CD4-positive, alpha-beta T cell (primary cell): ENCODE results near the gene ZFYVE27. TPM values are rescaled to one million over a fixed set of nuclear protein-coding genes. Genes with fewer than 3 reads are reported as not detected.
A peak's percentile ranks its signal among the peaks of the same experiment; 100 is the strongest.

Experiments
- ATAC-seq: fragments of 200-7000 bp; cut with Tn5 transposase; one replicate; pipeline ENCODE4 v1.10.0; 2022; ENCODE audit warnings: mild to moderate bottlenecking; ENCODE audit not compliant: poor library complexity
- CTCF ChIA-PET: fragments of 350-600 bp; sonication (Branson Sonifier 250); formaldehyde crosslinking; loops from one replicate; lab custom pipeline; 2021; ENCODE audit warnings: antibody characterized with exemption, inconsistent platforms; lab: Charles Lee
- POLR2A ChIA-PET: fragments of 350-600 bp; sonication (Branson Sonifier 250); formaldehyde crosslinking; loops from one replicate; lab custom pipeline; 2021; ENCODE audit warnings: antibody characterized with exemption, inconsistent platforms; lab: Charles Lee
- DNase-seq, 14 experiments: peaks; one replicate each; pipeline ENCODE4 v3.0.0-alpha.2; 2013 to 2020; ENCODE audit warnings: mixed read lengths in 2 of 14
- H3K27ac ChIP-seq, 2 donors: one replicate each; pipeline versions ENCODE4 v1.5.1 to v1.7.0; 2013; ENCODE audit warnings: low read length in 2 of 2, low read depth in 1 of 2, mild to moderate bottlenecking in 1 of 2
- H3K27me3 ChIP-seq, 2 experiments: 1 replicate in 1 of 2; 2 replicates in 1 of 2; pipeline versions ENCODE4 v1.6.1 to v1.7.0; 2013; ENCODE audit warnings: low read length in 2 of 2, control low read depth in 1 of 2, mild to moderate bottlenecking in 1 of 2, moderate library complexity in 1 of 2; ENCODE audit not compliant: insufficient read depth in 2 of 2, control insufficient read depth in 1 of 2
- H3K36me3 ChIP-seq: one replicate; pipeline ENCODE4 v1.6.1; 2013; ENCODE audit warnings: low read length, control low read depth; ENCODE audit not compliant: insufficient read depth
- H3K4me1 ChIP-seq: one replicate; pipeline ENCODE4 v1.6.1; 2013; ENCODE audit warnings: low read length, control low read depth; ENCODE audit not compliant: insufficient read depth
- H3K4me3 ChIP-seq: one replicate; pipeline ENCODE4 v1.5.1; 2013; ENCODE audit warnings: mild to moderate bottlenecking, low read length, moderate library complexity
- H3K9me3 ChIP-seq, 2 experiments: 1 replicate in 1 of 2; 2 replicates in 1 of 2; pipeline versions ENCODE4 v1.6.1 to v1.7.0; 2013; ENCODE audit warnings: low read length in 2 of 2, mild to moderate bottlenecking in 2 of 2, control low read depth in 1 of 2, moderate library complexity in 1 of 2; ENCODE audit not compliant: control insufficient read depth in 1 of 2, insufficient read depth in 1 of 2
- H3K27ac Mint-ChIP-seq: one replicate; pipeline ENCODE4 v1.8.0; 2020; ENCODE audit warnings: mixed read lengths
- H3K27me3 Mint-ChIP-seq: one replicate; pipeline ENCODE4 v1.8.0; 2021; ENCODE audit warnings: mixed read lengths
- H3K36me3 Mint-ChIP-seq: one replicate; pipeline ENCODE4 v1.8.0; 2021; ENCODE audit warnings: low read depth, mixed read lengths
- H3K4me1 Mint-ChIP-seq: one replicate; pipeline ENCODE4 v1.8.0; 2021; ENCODE audit warnings: low read depth, mixed read lengths
- H3K4me3 Mint-ChIP-seq: one replicate; pipeline ENCODE4 v1.8.0; 2020; ENCODE audit warnings: mild to moderate bottlenecking, mixed read lengths
- H3K9me3 Mint-ChIP-seq: one replicate; pipeline ENCODE4 v1.8.0; 2020; ENCODE audit warnings: mixed read lengths
- intact Hi-C, 2 experiments: fragments of 100-400 bp; cut with DNase I in 1 of 2; cut with micrococcal nuclease in 1 of 2; formaldehyde crosslinking; loops; one replicate each; pipeline versions ENCODE4 v1.15.1 to v1.9.0; 2023 to 2025; cut with DNase I, micrococcal nuclease
- total RNA-seq, 174 experiments: library from RNA in 2 of 174; stranded (reverse) in 2 of 174; gene quantifications; one replicate each; pipeline ENCODE4 v1.2.3 and lab custom pipeline; 2021 to 2026
- TF ChIP-seq, protein P1 (sequence below): fragments of 200-600 bp; IDR thresholded peaks from one replicate; pipeline ENCODE4 v1.8.0; 2022; ENCODE audit warnings: antibody characterized with exemption, mild to moderate bottlenecking

ZFYVE27 gene
- total RNA-seq, 2 experiments from 2014 or later = 58.4 to 60.6 TPM

DNA sequence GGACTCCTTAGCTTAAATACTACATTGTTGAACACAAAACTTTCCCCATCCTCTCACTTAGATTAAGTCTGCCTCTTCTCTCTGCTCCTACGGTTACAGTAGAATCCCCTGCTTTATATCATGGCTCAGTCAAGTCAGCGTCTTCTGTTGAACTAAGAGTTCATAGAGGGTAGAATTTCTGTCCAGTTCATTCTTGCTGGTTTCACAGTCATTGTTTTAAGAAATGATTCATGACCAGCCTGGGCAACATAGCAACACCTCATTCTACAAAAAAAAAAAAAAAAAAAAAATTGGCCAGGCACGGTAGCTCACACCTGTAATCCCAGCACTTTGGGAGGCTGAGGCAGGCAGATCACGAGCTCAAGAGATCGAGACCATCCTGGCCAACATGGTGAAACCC is 3.7 kb upstream of the ZFYVE27 start:
- H3K4me1 ChIP-seq = peaks cover 19% of the 10 kb centered on the region
- Mint-ChIP-seq H3K27me3 (peaks cover 6% of the 10 kb centered on the region), H3K9me3 (no peaks in the 10 kb centered on the region), H3K4me3 (no peak overlapping the region), H3K36me3 (peaks cover 20% of the 10 kb centered on the region), H3K27ac (no peak overlapping the region), H3K4me1 (peaks cover 27% of the 10 kb centered on the region)
- no peak for ATAC-seq
- DNase-seq = no peak
- H3K27ac ChIP-seq = no peak overlapping the region
- no peaks in the 10 kb centered on the region for H3K36me3 ChIP-seq
- no peaks in the 10 kb centered on the region for H3K9me3 ChIP-seq
- ChIA-PET POLR2A (interaction anchor here (2.2 kb wide), 1 partner anchor 47 kb away, joined by 9 read pairs; the partner anchor contains the start of gene AVPI1), CTCF (interaction anchor here (0.8 to 4.4 kb wide), 3 partner anchors 8 to 57 kb away, joined by 3 to 15 read pairs (median 5); no protein-coding TSS in a partner anchor)
- no peak overlapping the region for H3K4me3 ChIP-seq
- TF ChIP-seq, protein P1, sequence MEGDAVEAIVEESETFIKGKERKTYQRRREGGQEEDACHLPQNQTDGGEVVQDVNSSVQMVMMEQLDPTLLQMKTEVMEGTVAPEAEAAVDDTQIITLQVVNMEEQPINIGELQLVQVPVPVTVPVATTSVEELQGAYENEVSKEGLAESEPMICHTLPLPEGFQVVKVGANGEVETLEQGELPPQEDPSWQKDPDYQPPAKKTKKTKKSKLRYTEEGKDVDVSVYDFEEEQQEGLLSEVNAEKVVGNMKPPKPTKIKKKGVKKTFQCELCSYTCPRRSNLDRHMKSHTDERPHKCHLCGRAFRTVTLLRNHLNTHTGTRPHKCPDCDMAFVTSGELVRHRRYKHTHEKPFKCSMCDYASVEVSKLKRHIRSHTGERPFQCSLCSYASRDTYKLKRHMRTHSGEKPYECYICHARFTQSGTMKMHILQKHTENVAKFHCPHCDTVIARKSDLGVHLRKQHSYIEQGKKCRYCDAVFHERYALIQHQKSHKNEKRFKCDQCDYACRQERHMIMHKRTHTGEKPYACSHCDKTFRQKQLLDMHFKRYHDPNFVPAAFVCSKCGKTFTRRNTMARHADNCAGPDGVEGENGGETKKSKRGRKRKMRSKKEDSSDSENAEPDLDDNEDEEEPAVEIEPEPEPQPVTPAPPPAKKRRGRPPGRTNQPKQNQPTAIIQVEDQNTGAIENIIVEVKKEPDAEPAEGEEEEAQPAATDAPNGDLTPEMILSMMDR = no peak
- intact Hi-C loops = loop anchor here in 1 of 2 experiments (5.0 kb wide), 1 partner anchor 326 kb away; no protein-coding TSS in a partner anchor
- H3K27me3 ChIP-seq = no peaks in the 10 kb centered on the region

- DNase-seq (no peak), ATAC-seq (no peak)
- no peak overlapping the region for H3K27ac Mint-ChIP-seq
- H3K36me3 Mint-ChIP-seq = peaks cover 21% of the 10 kb centered on the region
- H3K27ac ChIP-seq = no peak overlapping the region
- intact Hi-C loops = loop anchor here in 1 of 2 experiments (5.0 kb wide), 1 partner anchor 327 kb away; no protein-coding TSS in a partner anchor
- ChIA-PET POLR2A (interaction anchor here (2.2 kb wide), 1 partner anchor 47 kb away, joined by 9 read pairs; the partner anchor contains the start of gene AVPI1), CTCF (interaction anchor here (0.9 to 4.4 kb wide), 3 partner anchors 9 to 58 kb away, joined by 5 to 18 read pairs (median 15); no protein-coding TSS in a partner anchor)
- no peaks in the 10 kb centered on the region for H3K9me3 ChIP-seq
- H3K27me3 Mint-ChIP-seq = peaks cover 4% of the 10 kb centered on the region
- peaks cover 27% of the 10 kb centered on the region for H3K4me1 ChIP-seq
- peak overlapping the region; percentile 31 for H3K4me3 Mint-ChIP-seq
- H3K4me3 ChIP-seq = no peak overlapping the region
- TF ChIP-seq, protein P1 = no peak
- no peaks in the 10 kb centered on the region for H3K27me3 ChIP-seq
- H3K36me3 ChIP-seq = peaks cover 4% of the 10 kb centered on the region
- no peaks in the 10 kb centered on the region for H3K9me3 Mint-ChIP-seq
- H3K4me1 Mint-ChIP-seq = peaks cover 31% of the 10 kb centered on the region
These were observed 2.9 kb upstream of the ZFYVE27 start for GRCh38 chr10:97734021-97734420.

DNA sequence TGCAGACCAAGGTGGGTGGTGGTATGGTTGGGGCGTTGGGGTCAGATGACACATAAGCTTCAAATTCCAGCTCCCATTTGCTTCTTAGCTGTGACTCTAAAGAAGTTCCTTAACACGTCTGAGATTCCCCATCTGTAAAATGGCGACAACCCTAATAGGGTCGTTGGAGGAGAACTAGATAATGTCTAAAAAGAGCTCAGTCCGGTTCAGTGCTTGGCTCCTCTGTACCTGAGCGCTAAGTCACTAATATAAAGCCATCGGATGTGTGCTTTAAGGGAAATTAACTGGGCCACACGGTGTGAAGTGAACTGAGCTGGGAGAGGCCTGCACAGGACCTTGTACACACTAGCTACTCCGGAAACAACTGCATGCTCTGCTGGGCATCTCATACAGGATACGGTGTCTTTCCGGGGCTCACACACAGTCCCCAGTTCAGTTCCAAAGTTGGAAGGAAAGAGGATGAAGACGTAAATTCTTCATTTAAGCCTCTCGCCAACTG is 476 bp upstream of the ZFYVE27 start:
- H3K4me1 ChIP-seq = peaks cover 37% of the 10 kb centered on the region
- H3K27me3 Mint-ChIP-seq = no peaks in the 10 kb centered on the region
- peak overlapping the region; percentile 80 for H3K4me3 ChIP-seq
- H3K36me3 ChIP-seq = peaks cover 18% of the 10 kb centered on the region
- intact Hi-C loops = loop anchor here in 1 of 2 experiments (2.0 to 5.0 kb wide), 4 partner anchors 116 to 398 kb away; partner anchors contain the start of genes MMS19, R3HCC1L, RRP12 and UBTD1
- TF ChIP-seq, protein P1 = no peak
- ChIA-PET POLR2A (interaction anchor here (0.5 to 2.3 kb wide), 20 partner anchors 9 to 398 kb away, joined by 3 to 65 read pairs (median 4); partner anchors contain the start of genes AVPI1, GOLGA7B, MARVELD1 and PI4K2A), CTCF (interaction anchor here (0.8 to 3.5 kb wide), 5 partner anchors 22 to 60 kb away, joined by 3 to 18 read pairs (median 13); partner anchors contain the start of genes AVPI1 and MARVELD1)
- H3K27ac ChIP-seq = peak overlapping the region; percentile 85 to 92
- no peak for DNase-seq
- H3K36me3 Mint-ChIP-seq = peaks cover 44% of the 10 kb centered on the region
- H3K9me3 Mint-ChIP-seq = no peaks in the 10 kb centered on the region
- peaks cover 54% of the 10 kb centered on the region for H3K4me1 Mint-ChIP-seq
- ATAC-seq = peak; percentile 22
- H3K27me3 ChIP-seq = no peaks in the 10 kb centered on the region
- peak overlapping the region; percentile 92 for H3K27ac Mint-ChIP-seq
- no peaks in the 10 kb centered on the region for H3K9me3 ChIP-seq
- H3K4me3 Mint-ChIP-seq = peak overlapping the region; percentile 97
